ENCODE results near the gene CDH26. TPM values are rescaled to one million over a fixed set of nuclear protein-coding genes. Genes with fewer than 3 reads are reported as not detected.

Gene CDH26
- total RNA-seq, 1 experiment from 2014 or later, result 1.0 TPM

DNA sequence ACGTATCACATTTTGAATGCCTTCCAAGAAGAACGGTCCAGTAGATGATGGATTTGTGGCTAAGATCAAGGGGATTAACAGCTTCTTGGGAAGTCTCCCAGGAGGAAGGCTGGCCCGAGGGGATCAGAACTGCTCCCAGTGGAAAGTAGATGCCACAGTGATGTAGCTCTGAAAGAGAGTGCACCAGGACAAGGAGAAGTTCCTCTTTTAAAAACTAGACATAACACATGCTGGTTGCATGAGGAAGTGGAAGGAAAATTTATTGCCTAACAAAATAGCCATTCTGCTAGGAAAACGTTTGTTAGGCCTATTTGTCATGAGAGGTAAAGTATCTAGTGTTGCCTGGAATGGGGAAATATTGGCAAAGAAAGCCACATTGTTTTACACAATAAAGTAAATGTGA lies 87.8 kb downstream of the CDH26 start:
- Mint-ChIP-seq H3K9me3 (peaks cover 20% of the 10 kb centered on the region), H3K36me3 (0 out of 2 replicates have a peak, but pooled peaks cover 3% of the 10 kb centered on the region), H3K4me3 (no peak overlapping the region), H3K27me3 (ENCODE audit: low read depth) (peaks cover 9% of the 10 kb centered on the region), H3K4me1 (peaks cover 13% of the 10 kb centered on the region), H3K27ac (no peak overlapping the region)
- ChIA-PET CTCF (interaction anchor here (1.1 kb wide), 1 partner anchor 11 kb away, joined by 4 read pairs; no protein-coding TSS in a partner anchor), POLR2A (no interaction called here)
- no peak for DNase-seq (ENCODE audit: low spot score)
- no peak for ATAC-seq
- TF ChIP-seq, protein P1, sequence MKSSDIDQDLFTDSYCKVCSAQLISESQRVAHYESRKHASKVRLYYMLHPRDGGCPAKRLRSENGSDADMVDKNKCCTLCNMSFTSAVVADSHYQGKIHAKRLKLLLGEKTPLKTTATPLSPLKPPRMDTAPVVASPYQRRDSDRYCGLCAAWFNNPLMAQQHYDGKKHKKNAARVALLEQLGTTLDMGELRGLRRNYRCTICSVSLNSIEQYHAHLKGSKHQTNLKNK (CRISPR knock-in tag; IDR thresholded peaks at IDR 0.05), result no peak

DNA sequence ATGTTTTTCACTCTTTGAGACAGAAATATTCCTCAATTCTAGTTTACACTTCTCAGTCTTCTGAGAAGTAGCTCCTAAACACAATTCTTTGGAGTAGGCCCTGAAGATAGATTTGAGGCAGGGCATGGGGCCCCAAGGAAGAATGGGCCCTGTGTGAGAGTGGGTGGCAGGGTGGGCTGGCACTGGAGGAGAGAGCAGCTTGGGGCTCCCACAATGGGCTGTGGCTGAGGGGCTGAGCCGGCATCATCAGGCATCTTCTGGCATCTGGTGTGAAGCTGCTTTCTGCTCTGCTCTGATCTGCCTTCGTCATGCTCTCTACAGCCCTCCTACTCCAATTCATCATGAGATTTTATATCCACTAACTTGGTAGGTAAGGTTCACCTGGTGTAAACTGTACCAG lies 88.2 kb downstream of the CDH26 start:
- Mint-ChIP-seq H3K4me3 (no peak overlapping the region), H3K27ac (no peak overlapping the region), H3K27me3 (ENCODE audit: low read depth) (peaks cover 7% of the 10 kb centered on the region), H3K36me3 (0 out of 2 replicates have a peak, but pooled peaks cover 3% of the 10 kb centered on the region), H3K9me3 (peaks cover 20% of the 10 kb centered on the region), H3K4me1 (peaks cover 9% of the 10 kb centered on the region)
- CTCF ChIA-PET, result interaction anchor here (1.1 to 1.3 kb wide), 2 partner anchors 11 to 36 kb away, joined by 3 to 4 read pairs; no protein-coding TSS in a partner anchor
- TF ChIP-seq, protein P2, sequence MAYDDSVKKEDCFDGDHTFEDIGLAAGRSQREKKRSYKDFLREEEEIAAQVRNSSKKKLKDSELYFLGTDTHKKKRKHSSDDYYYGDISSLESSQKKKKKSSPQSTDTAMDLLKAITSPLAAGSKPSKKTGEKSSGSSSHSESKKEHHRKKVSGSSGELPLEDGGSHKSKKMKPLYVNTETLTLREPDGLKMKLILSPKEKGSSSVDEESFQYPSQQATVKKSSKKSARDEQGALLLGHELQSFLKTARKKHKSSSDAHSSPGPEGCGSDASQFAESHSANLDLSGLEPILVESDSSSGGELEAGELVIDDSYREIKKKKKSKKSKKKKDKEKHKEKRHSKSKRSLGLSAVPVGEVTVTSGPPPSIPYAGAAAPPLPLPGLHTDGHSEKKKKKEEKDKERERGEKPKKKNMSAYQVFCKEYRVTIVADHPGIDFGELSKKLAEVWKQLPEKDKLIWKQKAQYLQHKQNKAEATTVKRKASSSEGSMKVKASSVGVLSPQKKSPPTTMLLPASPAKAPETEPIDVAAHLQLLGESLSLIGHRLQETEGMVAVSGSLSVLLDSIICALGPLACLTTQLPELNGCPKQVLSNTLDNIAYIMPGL (CRISPR knock-in tag; IDR thresholded peaks at IDR 0.05), result no peak
- TF ChIP-seq, protein P3, sequence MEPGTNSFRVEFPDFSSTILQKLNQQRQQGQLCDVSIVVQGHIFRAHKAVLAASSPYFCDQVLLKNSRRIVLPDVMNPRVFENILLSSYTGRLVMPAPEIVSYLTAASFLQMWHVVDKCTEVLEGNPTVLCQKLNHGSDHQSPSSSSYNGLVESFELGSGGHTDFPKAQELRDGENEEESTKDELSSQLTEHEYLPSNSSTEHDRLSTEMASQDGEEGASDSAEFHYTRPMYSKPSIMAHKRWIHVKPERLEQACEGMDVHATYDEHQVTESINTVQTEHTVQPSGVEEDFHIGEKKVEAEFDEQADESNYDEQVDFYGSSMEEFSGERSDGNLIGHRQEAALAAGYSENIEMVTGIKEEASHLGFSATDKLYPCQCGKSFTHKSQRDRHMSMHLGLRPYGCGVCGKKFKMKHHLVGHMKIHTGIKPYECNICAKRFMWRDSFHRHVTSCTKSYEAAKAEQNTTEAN (CRISPR knock-in tag; IDR thresholded peaks at IDR 0.05), result no peak
- TF ChIP-seq ZNF219 (CRISPR knock-in tag; IDR thresholded peaks at IDR 0.05; ENCODE audit: borderline replicate concordance), result no peak
- no peak for DNase-seq (ENCODE audit: low spot score)
- POLR2A ChIA-PET, result no interaction called here
- no peak for ATAC-seq

DNA sequence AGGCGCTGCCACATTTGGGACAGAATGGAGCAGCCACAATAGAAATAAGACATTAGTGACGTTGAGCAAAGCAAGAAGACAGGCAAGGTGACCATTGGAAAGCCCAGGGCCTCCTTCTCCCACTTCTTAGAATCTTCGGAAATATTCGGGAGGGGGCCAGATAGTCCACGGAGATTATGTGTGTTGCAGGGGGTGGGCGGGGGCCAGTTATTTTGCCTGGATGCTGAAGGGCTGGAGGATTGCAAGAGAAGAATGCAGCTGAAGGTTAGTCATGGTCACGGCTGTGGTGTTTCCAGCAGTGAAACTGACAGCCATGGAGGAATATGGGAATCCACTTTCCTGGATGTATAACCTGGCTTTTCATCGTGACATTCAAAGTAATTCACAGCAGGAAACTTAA lies 88.6 kb downstream of the CDH26 start:
- peaks cover 5% of the 10 kb centered on the region for H3K4me1 Mint-ChIP-seq
- TF ChIP-seq MYBL2 (CRISPR knock-in tag; IDR thresholded peaks at IDR 0.05) (no peak), PRRX2 (CRISPR knock-in tag; IDR thresholded peaks at IDR 0.05) (no peak), NFYB (CRISPR knock-in tag; conservative IDR thresholded peaks at IDR 0.05; ENCODE audit: low read depth) (no peak), GABPB1 (CRISPR knock-in tag; IDR thresholded peaks at IDR 0.05) (no peak), FOXJ3 (CRISPR knock-in tag; IDR thresholded peaks at IDR 0.05; ENCODE audit: borderline replicate concordance) (no peak), ETV6 (CRISPR knock-in tag; IDR thresholded peaks at IDR 0.05) (no peak), GRHL2 (CRISPR knock-in tag; IDR thresholded peaks at IDR 0.05; ENCODE audit: insufficient replicate concordance, severe bottlenecking) (no peak), IRF2 (CRISPR knock-in tag; IDR thresholded peaks at IDR 0.05; ENCODE audit: borderline replicate concordance, low read depth) (no peak), ZNF423 (CRISPR knock-in tag; IDR thresholded peaks at IDR 0.05) (no peak), SMAD4 (CRISPR knock-in tag; IDR thresholded peaks at IDR 0.05) (no peak), ZNF396 (CRISPR knock-in tag; IDR thresholded peaks at IDR 0.05; ENCODE audit: borderline replicate concordance) (no peak), FOXP1 (CRISPR knock-in tag; IDR thresholded peaks at IDR 0.05; ENCODE audit: borderline replicate concordance) (no peak)
- TF ChIP-seq, protein P4, sequence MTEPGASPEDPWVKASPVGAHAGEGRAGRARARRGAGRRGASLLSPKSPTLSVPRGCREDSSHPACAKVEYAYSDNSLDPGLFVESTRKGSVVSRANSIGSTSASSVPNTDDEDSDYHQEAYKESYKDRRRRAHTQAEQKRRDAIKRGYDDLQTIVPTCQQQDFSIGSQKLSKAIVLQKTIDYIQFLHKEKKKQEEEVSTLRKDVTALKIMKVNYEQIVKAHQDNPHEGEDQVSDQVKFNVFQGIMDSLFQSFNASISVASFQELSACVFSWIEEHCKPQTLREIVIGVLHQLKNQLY (CRISPR knock-in tag; IDR thresholded peaks at IDR 0.05), result no peak
- TF ChIP-seq, protein P5, sequence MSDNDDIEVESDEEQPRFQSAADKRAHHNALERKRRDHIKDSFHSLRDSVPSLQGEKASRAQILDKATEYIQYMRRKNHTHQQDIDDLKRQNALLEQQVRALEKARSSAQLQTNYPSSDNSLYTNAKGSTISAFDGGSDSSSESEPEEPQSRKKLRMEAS (CRISPR knock-in tag; IDR thresholded peaks at IDR 0.05), result no peak
- TF ChIP-seq, protein P6, sequence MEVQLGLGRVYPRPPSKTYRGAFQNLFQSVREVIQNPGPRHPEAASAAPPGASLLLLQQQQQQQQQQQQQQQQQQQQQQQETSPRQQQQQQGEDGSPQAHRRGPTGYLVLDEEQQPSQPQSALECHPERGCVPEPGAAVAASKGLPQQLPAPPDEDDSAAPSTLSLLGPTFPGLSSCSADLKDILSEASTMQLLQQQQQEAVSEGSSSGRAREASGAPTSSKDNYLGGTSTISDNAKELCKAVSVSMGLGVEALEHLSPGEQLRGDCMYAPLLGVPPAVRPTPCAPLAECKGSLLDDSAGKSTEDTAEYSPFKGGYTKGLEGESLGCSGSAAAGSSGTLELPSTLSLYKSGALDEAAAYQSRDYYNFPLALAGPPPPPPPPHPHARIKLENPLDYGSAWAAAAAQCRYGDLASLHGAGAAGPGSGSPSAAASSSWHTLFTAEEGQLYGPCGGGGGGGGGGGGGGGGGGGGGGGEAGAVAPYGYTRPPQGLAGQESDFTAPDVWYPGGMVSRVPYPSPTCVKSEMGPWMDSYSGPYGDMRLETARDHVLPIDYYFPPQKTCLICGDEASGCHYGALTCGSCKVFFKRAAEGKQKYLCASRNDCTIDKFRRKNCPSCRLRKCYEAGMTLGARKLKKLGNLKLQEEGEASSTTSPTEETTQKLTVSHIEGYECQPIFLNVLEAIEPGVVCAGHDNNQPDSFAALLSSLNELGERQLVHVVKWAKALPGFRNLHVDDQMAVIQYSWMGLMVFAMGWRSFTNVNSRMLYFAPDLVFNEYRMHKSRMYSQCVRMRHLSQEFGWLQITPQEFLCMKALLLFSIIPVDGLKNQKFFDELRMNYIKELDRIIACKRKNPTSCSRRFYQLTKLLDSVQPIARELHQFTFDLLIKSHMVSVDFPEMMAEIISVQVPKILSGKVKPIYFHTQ (CRISPR knock-in tag; IDR thresholded peaks at IDR 0.05), result no peak
- 0 out of 2 replicates have a peak, but pooled peaks cover 3% of the 10 kb centered on the region for H3K36me3 Mint-ChIP-seq
- ATAC-seq (no peak), DNase-seq (ENCODE audit: low spot score) (no peak)
- peaks cover 7% of the 10 kb centered on the region for H3K27me3 Mint-ChIP-seq (ENCODE audit: low read depth)
- H3K27ac Mint-ChIP-seq, result no peak overlapping the region
- CTCF ChIA-PET, result interaction anchor here (1.3 kb wide), 1 partner anchor 37 kb away, joined by 3 read pairs; no protein-coding TSS in a partner anchor
- POLR2A ChIA-PET, result no interaction called here
- peaks cover 20% of the 10 kb centered on the region for H3K9me3 Mint-ChIP-seq
- H3K4me3 Mint-ChIP-seq, result no peak overlapping the region

Data from WTC11 (cell line).